Ovary (tissue), 3 donors: ENCODE data around the gene C13orf46.

Experiments used
- POLR2A ChIP-seq: fragments of 450-650 bp; IDR thresholded peaks from one replicate; pipeline ENCODE4 v1.6.1; 2017; ENCODE audit warnings: antibody characterized with exemption, mild to moderate bottlenecking, moderate library complexity
- TF ChIP-seq, protein P1 (sequence below), 3 donors: fragments of 450-650 bp in 2 of 3; fragments of 200-600 bp in 1 of 3; IDR thresholded peaks; one replicate each; pipeline versions ENCODE4 v1.5.1 to v1.8.0; 2016 to 2022; ENCODE audit warnings: antibody characterized with exemption in 3 of 3, mild to moderate bottlenecking in 1 of 3
- donor health status: DM: no; HTN: no; CAD: no.

DNA sequence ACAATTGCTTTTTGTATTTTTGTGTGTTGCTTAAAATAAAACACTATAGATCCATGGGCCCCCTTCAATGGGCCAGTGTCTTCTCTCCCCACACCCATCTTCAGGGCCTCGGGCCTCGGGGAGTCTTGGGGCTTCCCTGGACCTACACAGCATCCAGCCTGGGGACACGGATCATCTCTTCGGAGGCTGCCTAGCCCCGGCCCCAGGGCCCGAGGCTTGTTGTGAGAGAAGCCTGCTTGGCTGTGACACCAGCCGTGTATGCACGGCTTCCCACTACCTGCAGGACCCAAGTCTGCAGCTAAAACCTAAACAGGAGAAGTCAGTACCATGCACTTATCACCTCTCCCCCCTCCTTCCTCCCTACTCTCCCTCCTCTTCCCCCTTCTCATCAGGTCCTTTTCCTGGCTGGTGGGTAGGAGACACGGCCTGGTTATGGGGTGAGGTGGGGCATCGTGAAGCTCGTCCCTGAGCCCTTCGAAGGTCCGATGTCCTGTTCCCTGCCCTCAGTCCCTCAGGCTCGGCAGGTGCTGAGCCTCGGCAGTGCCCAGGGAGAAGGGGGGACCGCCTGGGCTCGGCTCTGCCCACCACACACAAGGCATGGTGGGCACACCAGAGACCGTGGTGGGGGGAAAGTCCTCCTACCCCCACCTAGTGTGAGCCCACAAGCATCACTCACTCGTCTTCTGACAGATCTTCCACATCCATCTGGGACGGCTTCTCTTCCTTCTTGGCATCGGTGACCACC lies 9.5 kb downstream of the C13orf46 start:
- TF ChIP-seq POLR2A = no peak
- TF ChIP-seq, protein P1, sequence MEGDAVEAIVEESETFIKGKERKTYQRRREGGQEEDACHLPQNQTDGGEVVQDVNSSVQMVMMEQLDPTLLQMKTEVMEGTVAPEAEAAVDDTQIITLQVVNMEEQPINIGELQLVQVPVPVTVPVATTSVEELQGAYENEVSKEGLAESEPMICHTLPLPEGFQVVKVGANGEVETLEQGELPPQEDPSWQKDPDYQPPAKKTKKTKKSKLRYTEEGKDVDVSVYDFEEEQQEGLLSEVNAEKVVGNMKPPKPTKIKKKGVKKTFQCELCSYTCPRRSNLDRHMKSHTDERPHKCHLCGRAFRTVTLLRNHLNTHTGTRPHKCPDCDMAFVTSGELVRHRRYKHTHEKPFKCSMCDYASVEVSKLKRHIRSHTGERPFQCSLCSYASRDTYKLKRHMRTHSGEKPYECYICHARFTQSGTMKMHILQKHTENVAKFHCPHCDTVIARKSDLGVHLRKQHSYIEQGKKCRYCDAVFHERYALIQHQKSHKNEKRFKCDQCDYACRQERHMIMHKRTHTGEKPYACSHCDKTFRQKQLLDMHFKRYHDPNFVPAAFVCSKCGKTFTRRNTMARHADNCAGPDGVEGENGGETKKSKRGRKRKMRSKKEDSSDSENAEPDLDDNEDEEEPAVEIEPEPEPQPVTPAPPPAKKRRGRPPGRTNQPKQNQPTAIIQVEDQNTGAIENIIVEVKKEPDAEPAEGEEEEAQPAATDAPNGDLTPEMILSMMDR (IDR thresholded peaks at IDR 0.05) = no peak
